Measurements from ENCODE around the gene COL18A1.

DNA sequence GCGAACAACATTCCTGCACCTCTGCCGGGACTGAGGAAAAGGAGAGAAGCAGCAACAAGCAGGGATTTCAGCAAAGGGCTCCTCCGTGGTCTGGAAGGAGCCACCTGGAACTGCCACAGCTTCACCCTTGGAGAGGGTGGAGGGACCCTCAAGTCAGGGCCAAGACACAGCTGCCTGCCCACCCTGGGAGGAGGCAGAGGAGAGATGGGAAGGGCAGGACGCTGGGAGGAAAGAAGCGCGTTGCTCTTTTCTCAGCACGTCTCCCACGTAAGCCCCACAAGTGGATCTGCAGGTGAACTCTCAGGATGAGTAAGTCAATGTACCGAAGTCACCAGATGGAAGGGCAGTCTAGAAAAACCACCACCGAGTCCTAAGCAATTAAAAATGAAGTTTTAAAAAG is 97.6 kb downstream of the COL18A1 start:
- TF ChIP-seq CTCF (IDR thresholded peaks at IDR 0.05) (no peak), POLR2A (IDR thresholded peaks at IDR 0.05) (no peak)
